Measurements from ENCODE around the gene NEUROD4.

DNA sequence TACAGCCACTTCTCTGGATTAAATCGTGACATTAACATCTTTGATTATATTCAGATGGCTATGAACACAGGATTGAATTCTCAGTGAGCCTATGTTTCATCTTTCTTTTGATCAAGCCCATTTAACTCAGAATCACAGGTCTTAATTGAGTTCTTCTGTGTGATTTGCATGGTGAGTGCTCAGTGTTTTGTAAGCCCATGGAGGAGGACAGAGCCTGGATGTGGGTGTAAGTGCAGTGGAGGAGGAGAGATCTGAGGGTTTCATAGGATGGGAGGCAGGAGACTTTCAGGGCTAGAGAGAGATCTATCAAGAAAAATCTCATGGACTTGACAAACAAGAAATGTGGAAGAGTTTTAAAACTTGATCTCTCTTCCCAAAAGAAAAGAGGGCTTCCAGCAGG lies 29.9 kb upstream of the NEUROD4 start:
- TF ChIP-seq, protein P1, sequence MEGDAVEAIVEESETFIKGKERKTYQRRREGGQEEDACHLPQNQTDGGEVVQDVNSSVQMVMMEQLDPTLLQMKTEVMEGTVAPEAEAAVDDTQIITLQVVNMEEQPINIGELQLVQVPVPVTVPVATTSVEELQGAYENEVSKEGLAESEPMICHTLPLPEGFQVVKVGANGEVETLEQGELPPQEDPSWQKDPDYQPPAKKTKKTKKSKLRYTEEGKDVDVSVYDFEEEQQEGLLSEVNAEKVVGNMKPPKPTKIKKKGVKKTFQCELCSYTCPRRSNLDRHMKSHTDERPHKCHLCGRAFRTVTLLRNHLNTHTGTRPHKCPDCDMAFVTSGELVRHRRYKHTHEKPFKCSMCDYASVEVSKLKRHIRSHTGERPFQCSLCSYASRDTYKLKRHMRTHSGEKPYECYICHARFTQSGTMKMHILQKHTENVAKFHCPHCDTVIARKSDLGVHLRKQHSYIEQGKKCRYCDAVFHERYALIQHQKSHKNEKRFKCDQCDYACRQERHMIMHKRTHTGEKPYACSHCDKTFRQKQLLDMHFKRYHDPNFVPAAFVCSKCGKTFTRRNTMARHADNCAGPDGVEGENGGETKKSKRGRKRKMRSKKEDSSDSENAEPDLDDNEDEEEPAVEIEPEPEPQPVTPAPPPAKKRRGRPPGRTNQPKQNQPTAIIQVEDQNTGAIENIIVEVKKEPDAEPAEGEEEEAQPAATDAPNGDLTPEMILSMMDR (IDR thresholded peaks at IDR 0.05), result no peak
- no peak for TF ChIP-seq POLR2A (IDR thresholded peaks at IDR 0.05)

Data from esophagus squamous epithelium (tissue), 4 donors.